Muscle of leg (tissue), 16 donors: Measurements from ENCODE around the gene PRDX4. TPM values are rescaled to one million over a fixed set of nuclear protein-coding genes. Genes with fewer than 3 reads are reported as not detected.

Experiments used
- DNase-seq: peaks from one replicate; pipeline ENCODE4 v3.0.0; 2013
- H3K27ac ChIP-seq: one replicate; pipeline ENCODE4 v1.5.1; 2013; ENCODE audit warnings: mild to moderate bottlenecking, low read length, control low read depth
- H3K27me3 ChIP-seq: one replicate; pipeline ENCODE4 v1.6.1; 2013; ENCODE audit warnings: low read length; ENCODE audit not compliant: control insufficient read depth, insufficient read depth
- H3K36me3 ChIP-seq: one replicate; pipeline ENCODE4 v1.6.1; 2013; ENCODE audit warnings: low read length; ENCODE audit not compliant: control insufficient read depth, insufficient read depth
- H3K4me1 ChIP-seq: one replicate; pipeline ENCODE4 v1.6.1; 2013; ENCODE audit warnings: low read length; ENCODE audit not compliant: control insufficient read depth, insufficient read depth
- H3K4me3 ChIP-seq: one replicate; pipeline ENCODE4 v1.5.1; 2013; ENCODE audit warnings: low read length, control low read depth
- H3K9me3 ChIP-seq: replicated peaks from 2 replicates; pipeline ENCODE4 v1.6.1; 2013; ENCODE audit warnings: low read depth, low read length; ENCODE audit not compliant: control insufficient read depth
- WGBS: methylation state at CpG from one replicate; pipeline ENCODE4 v1.1.5; 2013; ENCODE audit warnings: missing lambda C conversion rate; ENCODE audit not compliant: insufficient coverage; 5-methylcytosine and 5-hydroxymethylcytosine counted together
- long read RNA-seq, 11 donors: transcript quantifications; one replicate each; lab custom pipeline, GENCODE V29; 2026
- polyA plus RNA-seq, 8 donors: library from polyadenylated mRNA; unstranded; fragments of 120-200 nt; gene quantifications; one replicate each; pipeline versions ENCODE4 v1.2.1 to v1.2.3, GENCODE V29; 2013; ENCODE audit warnings: inconsistent platforms in 1 of 8, low replicate concordance in 1 of 8; ENCODE audit not compliant: insufficient read length in 8 of 8, insufficient read depth in 1 of 8
- total RNA-seq: library from RNA; stranded (reverse); fragments of 120-200 nt; gene quantifications from one replicate; pipeline ENCODE4 v1.2.4, GENCODE V29; 2013

PRDX4 gene
- 156 TPM for total RNA-seq
- polyA plus RNA-seq, result 100 to 1,000 TPM in 3 of 8 donors, 10 to 100 TPM in 5; 68.1 to 124 (median 91.5) TPM
- long read RNA-seq, donor 1, transcript PRDX4-202 (7 exons, 1,005 nt), result major isoform, 33 of 33 reads
- long read RNA-seq, donor 1, partial matches to known transcripts, result 0 of 33 reads
- long read RNA-seq, donor 1, other reads (novel, unspliced or antisense), result 0 of 33 reads
- long read RNA-seq, donor 2, transcript PRDX4-202 (7 exons, 1,005 nt), result major isoform, 9 of 10 reads
- long read RNA-seq, donor 2, partial matches to known transcripts, result 0 of 10 reads
- long read RNA-seq, donor 2, other reads (novel, unspliced or antisense), result 0 of 10 reads
- long read RNA-seq, donor 3, transcript PRDX4-202 (7 exons, 1,005 nt), result major isoform, 67 of 67 reads
- long read RNA-seq, donor 3, partial matches to known transcripts, result 0 of 67 reads
- long read RNA-seq, donor 3, other reads (novel, unspliced or antisense), result 0 of 67 reads
- long read RNA-seq, donor 4, transcript PRDX4-202 (7 exons, 1,005 nt), result major isoform, 58 of 59 reads
- long read RNA-seq, donor 4, partial matches to known transcripts, result 0 of 59 reads
- long read RNA-seq, donor 4, other reads (novel, unspliced or antisense), result 0 of 59 reads
- long read RNA-seq, donor 5, transcript PRDX4-202 (7 exons, 1,005 nt), result major isoform, 195 of 215 reads
- long read RNA-seq, donor 5, transcript PRDX4-201 (3 exons, 852 nt), result minor isoform, 6 of 215 reads
- long read RNA-seq, donor 5, partial matches to known transcripts, result 14 of 215 reads
- long read RNA-seq, donor 5, other reads (novel, unspliced or antisense), result 0 of 215 reads
- long read RNA-seq, donor 6, transcript PRDX4-202 (7 exons, 1,005 nt), result major isoform, 149 of 157 reads
- long read RNA-seq, donor 6, partial matches to known transcripts, result 5 of 157 reads
- long read RNA-seq, donor 6, other reads (novel, unspliced or antisense), result 0 of 157 reads
- long read RNA-seq, donor 7, transcript PRDX4-202 (7 exons, 1,005 nt), result major isoform, 122 of 1,800 reads
- long read RNA-seq, donor 7, partial matches to known transcripts, result 1,678 of 1,800 reads
- long read RNA-seq, donor 7, other reads (novel, unspliced or antisense), result 0 of 1,800 reads
- long read RNA-seq, donor 8, transcript PRDX4-202 (7 exons, 1,005 nt), result major isoform, 65 of 66 reads
- long read RNA-seq, donor 8, partial matches to known transcripts, result 0 of 66 reads
- long read RNA-seq, donor 8, other reads (novel, unspliced or antisense), result 0 of 66 reads
- long read RNA-seq, donor 9, transcript PRDX4-202 (7 exons, 1,005 nt), result major isoform, 67 of 76 reads
- long read RNA-seq, donor 9, partial matches to known transcripts, result 9 of 76 reads
- long read RNA-seq, donor 9, other reads (novel, unspliced or antisense), result 0 of 76 reads
- long read RNA-seq, donor 10, transcript PRDX4-202 (7 exons, 1,005 nt), result major isoform, 96 of 115 reads
- long read RNA-seq, donor 10, partial matches to known transcripts, result 19 of 115 reads
- long read RNA-seq, donor 10, other reads (novel, unspliced or antisense), result 0 of 115 reads
- long read RNA-seq, donor 11, transcript PRDX4-202 (7 exons, 1,005 nt), result major isoform, 89 of 100 reads
- long read RNA-seq, donor 11, partial matches to known transcripts, result 11 of 100 reads
- long read RNA-seq, donor 11, other reads (novel, unspliced or antisense), result 0 of 100 reads

DNA sequence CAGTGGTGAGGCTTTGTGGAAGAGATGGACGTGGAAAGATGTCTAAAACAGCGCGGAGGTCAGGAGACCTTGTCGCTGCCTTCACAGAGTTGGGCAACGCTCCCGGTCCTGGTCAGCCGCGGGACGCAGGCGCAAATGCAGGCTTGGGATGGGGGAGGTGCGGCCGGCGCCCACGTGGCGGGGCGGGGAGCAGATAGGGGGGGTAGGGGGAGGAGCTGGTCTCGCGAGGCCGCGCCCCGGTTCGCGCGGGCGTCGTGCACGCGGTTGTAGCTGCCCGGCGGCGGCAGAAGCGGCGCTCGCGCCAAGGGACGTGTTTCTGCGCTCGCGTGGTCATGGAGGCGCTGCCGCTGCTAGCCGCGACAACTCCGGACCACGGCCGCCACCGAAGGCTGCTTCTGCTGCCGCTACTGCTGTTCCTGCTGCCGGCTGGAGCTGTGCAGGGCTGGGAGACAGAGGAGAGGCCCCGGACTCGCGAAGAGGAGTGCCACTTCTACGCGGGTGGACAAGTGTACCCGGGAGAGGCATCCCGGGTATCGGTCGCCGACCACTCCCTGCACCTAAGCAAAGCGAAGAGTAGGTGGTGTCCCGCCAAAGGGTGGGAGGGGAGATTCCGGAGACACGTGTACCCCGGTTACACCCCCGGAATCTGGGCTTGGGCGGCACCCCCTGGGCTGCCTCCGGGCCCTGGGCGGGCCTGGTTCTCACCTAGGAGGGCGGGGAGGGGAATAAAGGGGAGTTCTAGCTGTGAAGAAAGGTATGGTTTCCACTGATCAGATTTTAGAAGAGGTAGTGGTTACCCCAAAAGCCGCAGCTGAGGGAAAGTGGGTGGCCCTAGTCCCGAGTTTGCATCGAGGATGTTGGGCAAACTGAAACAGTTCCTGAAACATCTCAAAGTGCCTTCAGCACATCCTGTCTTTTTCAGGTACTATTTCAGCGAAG, at the start of gene PRDX4:
PRDX4 (plus strand) TSS at position 255 of the 939 bp plus-strand sequence; CDS start at position 333, 78 bp downstream.
- Histone ChIP-seq H3K4me3 (peak within 1 kb of the TSS; percentile 77), H3K27me3 (peaks cover 19% of the 10 kb centered on the region), H3K9me3 (no peaks in the 10 kb centered on the region), H3K36me3 (no peaks in the 10 kb centered on the region), H3K4me1 (peaks cover 3% of the 10 kb centered on the region), H3K27ac (peak within 1 kb of the TSS; percentile 85)
- WGBS, result 23% methylated on average over 62 of the region's 73 CpGs
- peak; percentile 95 for DNase-seq

DNA sequence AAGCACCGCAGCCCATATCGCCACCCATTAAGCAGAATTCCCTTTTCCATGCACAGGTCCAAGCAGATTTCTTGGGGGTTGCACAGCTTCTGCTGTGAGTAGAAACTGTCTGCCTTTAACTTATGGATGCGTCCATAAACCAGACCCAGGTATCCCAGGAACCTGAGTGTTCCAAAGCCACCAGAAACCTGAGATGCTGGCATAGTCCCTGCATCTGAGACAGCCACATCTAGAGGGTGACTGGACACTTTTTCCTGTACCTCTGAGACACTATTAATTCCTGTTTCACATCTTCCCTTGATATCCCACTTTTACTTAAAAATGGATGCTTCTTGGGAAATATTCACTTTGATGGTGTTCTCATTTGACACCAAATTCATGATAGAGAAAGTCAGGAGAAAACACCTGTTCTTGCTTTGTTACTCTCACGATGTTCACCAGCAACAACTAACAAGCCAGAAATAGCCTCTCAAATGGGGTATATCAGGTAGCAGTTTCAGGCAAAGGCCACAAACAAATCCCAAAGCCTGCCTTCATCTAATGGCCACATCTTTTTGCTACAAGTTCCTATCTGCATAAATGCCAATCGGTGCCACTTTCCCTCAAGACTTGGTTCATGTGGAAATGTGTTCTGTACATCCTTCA, 45.5 kb upstream of the PRDX4 start:
- H3K36me3 ChIP-seq, result no peaks in the 10 kb centered on the region
- H3K27ac ChIP-seq, result no peak overlapping the region
- no peak for DNase-seq
- no peaks in the 10 kb centered on the region for H3K9me3 ChIP-seq
- H3K4me3 ChIP-seq, result no peak overlapping the region
- peaks cover 7% of the 10 kb centered on the region for H3K27me3 ChIP-seq
- 81% methylated on average over 3 of the region's 5 CpGs for WGBS
- H3K4me1 ChIP-seq, result no peaks in the 10 kb centered on the region

DNA sequence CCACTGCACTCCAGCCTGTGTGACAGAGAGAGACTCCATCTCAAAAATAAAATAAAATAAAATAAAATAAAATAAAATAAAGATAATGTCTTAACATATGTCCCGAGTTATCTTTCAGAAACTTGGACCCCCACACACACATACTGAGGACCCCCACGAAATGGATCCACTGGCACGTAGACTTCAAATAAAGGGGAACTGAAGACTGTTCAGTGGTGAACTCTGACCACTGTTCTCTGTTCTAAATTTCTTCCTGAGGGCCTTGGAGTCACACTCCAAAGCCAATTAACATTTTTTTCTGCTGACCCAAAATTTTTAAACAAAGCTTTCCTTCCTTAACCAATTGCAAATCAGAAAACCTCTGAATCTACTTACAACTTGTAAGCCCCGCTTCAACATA, 43.5 kb upstream of the PRDX4 start:
- H3K36me3 ChIP-seq, result no peaks in the 10 kb centered on the region
- H3K4me1 ChIP-seq, result no peaks in the 10 kb centered on the region
- H3K27ac ChIP-seq, result no peak overlapping the region
- no peak overlapping the region for H3K4me3 ChIP-seq
- no peaks in the 10 kb centered on the region for H3K9me3 ChIP-seq
- no peak for DNase-seq
- H3K27me3 ChIP-seq, result peaks cover 7% of the 10 kb centered on the region
- WGBS, result 79% methylated on average over 2 of the region's 4 CpGs

DNA sequence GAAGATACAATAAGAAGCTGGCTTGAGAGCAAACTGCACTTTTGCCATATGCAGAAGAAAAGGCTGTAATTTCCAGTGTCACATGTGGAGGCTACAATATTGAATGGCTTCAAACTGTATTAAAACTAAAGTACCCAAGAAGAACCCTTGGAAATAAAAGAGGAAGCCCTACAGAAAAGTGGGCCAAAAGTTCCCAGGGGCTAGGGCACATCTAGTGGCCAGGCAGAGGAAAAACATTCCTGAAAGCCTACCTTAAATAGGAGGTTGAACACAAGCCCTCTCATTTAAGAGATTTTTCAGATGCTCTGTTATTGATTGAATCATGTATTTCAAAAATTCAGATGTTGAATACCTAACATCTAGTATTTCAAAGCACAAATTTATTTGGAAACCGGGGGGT, 40.6 kb upstream of the PRDX4 start:
- no peaks in the 10 kb centered on the region for H3K36me3 ChIP-seq
- no peaks in the 10 kb centered on the region for H3K4me1 ChIP-seq
- H3K27me3 ChIP-seq, result peaks cover 5% of the 10 kb centered on the region
- no peaks in the 10 kb centered on the region for H3K9me3 ChIP-seq
- no peak overlapping the region for H3K27ac ChIP-seq
- no peak overlapping the region for H3K4me3 ChIP-seq
- no peak for DNase-seq
- no CpG with 5 or more reads among the region's 1 CpG for WGBS

DNA sequence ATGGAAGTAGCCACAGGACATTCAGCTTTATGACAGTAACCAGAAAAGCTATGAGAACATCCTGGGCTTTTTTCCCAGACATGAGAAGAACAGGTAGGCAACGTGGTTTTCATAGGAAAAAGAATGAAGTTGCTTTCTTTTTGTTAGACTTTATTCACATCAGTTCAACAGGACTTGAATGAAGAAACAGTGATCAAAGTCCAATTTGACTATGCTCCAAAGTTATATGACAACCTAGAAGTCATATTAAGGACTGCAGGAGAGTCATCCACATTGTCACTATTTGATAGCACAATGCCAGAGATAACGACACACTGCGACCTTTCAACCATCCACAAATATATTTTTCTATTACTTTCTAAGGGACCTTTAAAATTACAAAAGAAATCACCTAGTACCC, 39.2 kb upstream of the PRDX4 start:
- H3K27ac ChIP-seq, result no peak overlapping the region
- WGBS, result no CpG with 5 or more reads among the region's 3 CpGs
- H3K9me3 ChIP-seq, result no peaks in the 10 kb centered on the region
- H3K4me1 ChIP-seq, result no peaks in the 10 kb centered on the region
- peaks cover 3% of the 10 kb centered on the region for H3K27me3 ChIP-seq
- H3K36me3 ChIP-seq, result no peaks in the 10 kb centered on the region
- no peak overlapping the region for H3K4me3 ChIP-seq
- DNase-seq, result no peak

DNA sequence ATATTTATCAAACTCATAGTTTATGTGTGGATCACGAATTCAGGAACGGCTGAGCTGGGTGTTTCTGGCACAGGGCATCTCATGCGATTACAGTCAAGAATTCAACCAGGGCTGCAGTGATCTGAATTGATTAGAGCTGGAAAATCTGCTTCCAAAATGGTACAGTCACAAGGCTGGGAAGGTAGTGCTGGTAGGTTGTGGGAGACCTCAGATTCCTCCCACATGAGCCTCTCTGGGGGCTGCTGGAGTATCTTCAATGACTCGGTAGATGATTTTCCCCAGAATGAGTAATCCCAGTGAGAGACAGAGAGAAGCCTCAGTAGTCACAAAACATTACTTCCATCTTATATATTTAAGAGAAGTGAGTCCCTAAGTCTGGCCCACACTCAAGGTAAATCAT, 36.2 kb upstream of the PRDX4 start:
- DNase-seq, result no peak
- Histone ChIP-seq H3K9me3 (no peaks in the 10 kb centered on the region), H3K4me3 (no peak overlapping the region), H3K27me3 (peaks cover 8% of the 10 kb centered on the region), H3K4me1 (no peaks in the 10 kb centered on the region), H3K27ac (no peak overlapping the region), H3K36me3 (no peaks in the 10 kb centered on the region)
- 86% methylated on average over 1 of the region's 4 CpGs for WGBS

DNA sequence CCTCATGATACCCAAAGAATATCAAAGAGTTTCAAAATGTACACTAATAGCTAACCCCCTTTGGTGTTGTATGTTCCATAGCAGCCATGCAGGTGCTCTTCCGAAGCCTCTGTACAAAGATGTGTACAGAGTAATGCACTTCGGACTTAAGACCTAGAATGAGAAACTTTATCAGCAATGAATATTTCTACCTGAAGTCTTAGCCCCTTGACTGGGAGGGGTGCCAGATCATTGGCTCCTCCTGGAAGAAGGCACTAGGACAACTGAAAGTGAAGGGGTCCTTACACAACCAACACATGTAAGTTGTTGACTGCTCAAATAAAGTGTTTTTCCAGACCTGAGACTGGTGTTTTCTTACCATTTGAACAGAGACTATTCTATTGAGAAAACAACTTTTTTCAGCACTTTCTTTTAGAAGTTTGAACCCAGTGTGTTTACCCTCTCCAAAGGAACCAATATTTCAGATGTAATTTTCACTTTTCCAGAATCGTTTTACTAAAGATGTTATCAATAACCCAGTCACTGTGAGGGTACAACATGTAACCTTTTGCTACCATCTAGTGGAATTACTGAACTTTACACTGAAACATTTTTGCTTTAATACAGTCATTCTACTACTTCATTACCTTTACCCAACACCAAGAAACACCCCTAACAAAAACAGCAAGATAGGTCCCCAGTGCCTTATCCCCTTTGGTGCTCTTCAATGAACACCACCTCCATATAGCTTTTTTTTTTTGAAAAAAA, 33.3 kb upstream of the PRDX4 start:
- no peaks in the 10 kb centered on the region for H3K9me3 ChIP-seq
- DNase-seq, result no peak
- no peak overlapping the region for H3K27ac ChIP-seq
- H3K27me3 ChIP-seq, result peaks cover 20% of the 10 kb centered on the region
- H3K36me3 ChIP-seq, result no peaks in the 10 kb centered on the region
- no peak overlapping the region for H3K4me3 ChIP-seq
- 17% methylated on average over 1 of the region's 3 CpGs for WGBS
- H3K4me1 ChIP-seq, result no peaks in the 10 kb centered on the region

DNA sequence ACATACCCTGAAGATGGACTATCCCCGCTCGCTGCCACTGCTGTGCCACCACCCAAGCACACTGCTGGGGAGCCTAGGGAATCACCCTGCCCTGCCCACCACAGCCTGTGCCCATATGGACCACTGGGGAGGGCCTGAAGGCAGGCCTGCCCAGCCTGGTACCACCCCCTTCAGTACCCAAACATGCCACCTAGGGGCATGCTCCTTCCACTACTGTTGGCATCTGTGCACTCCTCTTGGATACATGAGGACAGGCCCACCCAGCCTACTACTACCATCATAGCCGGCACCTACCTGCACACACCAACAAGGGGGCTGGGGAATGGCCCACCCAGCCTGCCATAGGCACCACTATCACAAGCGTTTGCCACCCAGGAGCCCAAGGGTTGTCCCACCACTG, 30.1 kb upstream of the PRDX4 start:
- H3K9me3 ChIP-seq, result no peaks in the 10 kb centered on the region
- peaks cover 17% of the 10 kb centered on the region for H3K27me3 ChIP-seq
- no peak for DNase-seq
- no peak overlapping the region for H3K4me3 ChIP-seq
- no peaks in the 10 kb centered on the region for H3K36me3 ChIP-seq
- 96% methylated on average over 3 of the region's 4 CpGs for WGBS
- no peaks in the 10 kb centered on the region for H3K4me1 ChIP-seq
- no peak overlapping the region for H3K27ac ChIP-seq
